ENCODE data around the gene PHF13.
"Not testable (repeated sequence)": the region's sequence is repeated elsewhere in the genome, so short reads cannot be mapped to it uniquely, and the experiment has no call there.

The PHF13 gene

GRCh38 chr1:6631058-6631457 lies 17.5 kb downstream of the PHF13 start:
- no peak for DNase-seq (ENCODE audit: low spot score)

DNA sequence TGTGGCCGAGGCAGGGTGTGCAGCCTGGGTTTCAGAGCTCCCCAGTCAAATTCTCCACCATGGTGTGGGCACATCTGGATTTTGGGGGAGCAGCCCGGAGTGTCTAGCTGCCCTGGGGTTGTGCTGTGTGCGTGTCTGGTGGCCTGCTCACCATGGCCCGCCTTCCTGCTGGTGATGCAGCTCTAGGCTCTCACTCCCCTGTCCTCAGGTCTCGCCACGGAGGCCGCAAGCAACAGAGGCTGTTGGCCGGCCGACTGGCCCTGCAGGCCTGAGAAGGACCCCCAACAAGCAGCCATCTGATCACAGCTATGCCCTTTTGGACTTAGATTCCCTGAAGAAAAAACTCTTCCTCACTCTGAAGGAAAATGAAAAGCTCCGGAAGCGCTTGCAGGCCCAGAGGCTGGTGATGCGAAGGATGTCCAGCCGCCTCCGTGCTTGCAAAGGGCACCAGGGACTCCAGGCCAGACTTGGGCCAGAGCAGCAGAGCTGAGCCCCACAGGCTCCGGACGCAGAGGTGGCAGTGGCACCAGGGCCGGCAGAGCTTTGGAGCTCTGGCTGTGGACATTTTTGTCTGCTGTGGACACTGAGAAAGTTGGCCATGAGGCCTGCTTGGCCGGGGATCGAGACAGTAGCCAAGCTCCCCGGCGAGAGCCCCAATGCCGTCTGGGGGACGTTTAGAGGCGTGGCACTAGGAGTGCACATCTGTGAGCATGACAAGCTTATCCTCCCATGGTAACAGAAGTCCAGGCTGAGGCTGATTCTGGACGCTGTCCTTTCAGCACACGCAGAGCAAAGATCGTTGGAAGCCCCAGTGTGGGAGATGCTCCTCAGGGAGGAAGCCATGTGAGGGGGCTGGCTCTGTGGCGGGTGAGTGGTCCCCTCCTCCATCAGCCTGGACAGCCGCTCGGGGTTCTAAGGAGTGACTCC lies 19.3 kb downstream of the PHF13 start:
- no peak for DNase-seq (ENCODE audit: low spot score)

- DNase-seq (ENCODE audit: low spot score), result peak; percentile 37
Observed at GRCh38 chr1:6634371-6635052, 21.0 kb downstream of the PHF13 start.

GRCh38 chr1:6635161-6635909 lies 21.8 kb downstream of the PHF13 start:
- DNase-seq (ENCODE audit: low spot score), result no peak

- DNase-seq (ENCODE audit: low spot score), result no peak
Observed at GRCh38 chr1:6635910-6636760, 22.6 kb downstream of the PHF13 start.

GRCh38 chr1:6636778-6637177 lies 23.2 kb downstream of the PHF13 start:
- DNase-seq (ENCODE audit: low spot score), result not testable (repeated sequence)

DNA sequence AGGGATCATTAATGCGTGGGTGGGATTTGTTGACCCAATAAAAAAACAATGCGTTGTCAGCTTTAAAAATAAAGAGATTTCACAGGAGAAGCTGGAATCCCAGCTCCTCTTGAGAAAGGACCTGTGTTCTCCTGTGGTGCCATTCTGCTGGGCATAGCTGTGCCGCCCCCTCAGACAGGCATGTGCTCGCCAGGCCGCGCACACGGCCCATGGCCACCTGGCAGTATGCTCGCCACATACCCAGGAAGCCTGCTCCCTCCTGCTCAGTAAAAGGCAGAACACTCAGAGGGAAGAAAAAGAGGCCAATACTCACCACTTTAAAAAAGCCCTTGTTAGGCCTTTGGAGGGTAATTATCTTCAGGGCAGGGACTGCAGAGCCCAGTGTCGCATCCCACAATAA lies 24.2 kb downstream of the PHF13 start:
- DNase-seq (ENCODE audit: low spot score), result no peak

GRCh38 chr1:6638226-6638625 lies 24.7 kb downstream of the PHF13 start:
- no peak for DNase-seq (ENCODE audit: low spot score)

DNA sequence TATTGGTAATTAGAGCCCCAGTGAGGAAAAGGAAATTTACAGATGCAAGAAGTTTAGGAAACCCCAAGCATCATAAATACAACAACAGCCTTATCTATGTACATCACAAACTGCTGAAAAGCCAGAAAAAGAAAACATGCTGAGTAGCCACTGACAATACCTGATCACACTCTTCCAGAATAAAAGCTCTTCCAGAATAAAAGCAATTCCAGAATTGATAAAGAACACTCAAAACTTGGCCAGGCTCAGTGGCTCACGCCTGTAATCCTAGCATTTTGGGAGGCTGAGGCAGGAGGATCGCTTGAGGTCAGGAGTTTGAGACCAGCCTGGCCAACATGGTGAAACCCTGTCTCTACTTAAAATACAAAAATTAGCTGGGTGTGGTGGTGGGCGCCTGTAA lies 27.3 kb downstream of the PHF13 start:
- DNase-seq (ENCODE audit: low spot score), result not testable (repeated sequence)

- no peak for DNase-seq (ENCODE audit: low spot score)
Observed at GRCh38 chr1:6645018-6645417, 31.5 kb downstream of the PHF13 start.

GRCh38 chr1:6646499-6647148 lies 33.1 kb downstream of the PHF13 start:
- peak; percentile 55 for DNase-seq (ENCODE audit: low spot score)

- no peak for DNase-seq (ENCODE audit: low spot score)
Observed at GRCh38 chr1:6648556-6648955, 35.0 kb downstream of the PHF13 start.

DNA sequence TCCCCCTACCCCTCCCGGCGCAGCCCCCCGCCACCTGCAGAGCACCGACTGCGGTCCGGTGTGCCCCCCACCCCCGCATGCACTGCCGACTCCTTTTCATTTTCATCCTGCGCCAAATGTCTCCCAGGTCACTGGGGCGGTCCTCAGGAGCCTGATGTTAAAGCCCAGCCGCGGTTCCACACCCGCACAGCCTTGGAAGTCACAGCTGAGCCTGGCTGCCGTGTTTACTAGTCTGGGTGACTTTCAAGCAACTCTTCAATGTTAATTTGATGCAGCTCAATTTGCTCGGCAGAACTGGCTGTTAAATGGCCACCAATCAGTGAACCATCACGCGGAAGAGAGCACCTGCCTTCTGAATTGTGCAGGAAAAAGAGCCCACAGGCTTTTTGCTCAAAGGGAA lies 38.4 kb downstream of the PHF13 start:
- DNase-seq (ENCODE audit: low spot score), result no peak

DNA sequence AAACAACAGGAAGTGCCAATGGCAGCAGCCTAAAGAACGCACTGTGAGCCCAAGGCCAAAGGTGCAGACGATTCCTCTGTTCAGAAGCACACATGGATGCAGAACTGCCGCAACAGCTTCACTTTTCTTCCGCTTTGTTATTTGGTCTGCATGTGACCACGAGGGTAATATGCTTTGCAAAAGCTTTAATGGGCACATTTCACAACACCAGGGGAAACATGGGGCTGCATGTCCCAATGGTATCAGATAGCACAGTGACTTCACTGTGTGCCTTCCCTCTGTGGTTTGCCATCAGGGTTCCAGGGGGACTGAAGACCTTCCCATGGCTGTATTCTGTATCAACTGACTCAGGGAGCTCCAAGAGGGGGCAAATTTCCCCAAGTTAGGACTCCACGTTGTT lies 39.5 kb downstream of the PHF13 start:
- DNase-seq (ENCODE audit: low spot score), result no peak

- no peak for DNase-seq (ENCODE audit: low spot score)
Observed at GRCh38 chr1:6653436-6654290, 40.1 kb downstream of the PHF13 start.

GRCh38 chr1:6657138-6657537 lies 43.6 kb downstream of the PHF13 start:
- no peak for DNase-seq (ENCODE audit: low spot score)

DNA sequence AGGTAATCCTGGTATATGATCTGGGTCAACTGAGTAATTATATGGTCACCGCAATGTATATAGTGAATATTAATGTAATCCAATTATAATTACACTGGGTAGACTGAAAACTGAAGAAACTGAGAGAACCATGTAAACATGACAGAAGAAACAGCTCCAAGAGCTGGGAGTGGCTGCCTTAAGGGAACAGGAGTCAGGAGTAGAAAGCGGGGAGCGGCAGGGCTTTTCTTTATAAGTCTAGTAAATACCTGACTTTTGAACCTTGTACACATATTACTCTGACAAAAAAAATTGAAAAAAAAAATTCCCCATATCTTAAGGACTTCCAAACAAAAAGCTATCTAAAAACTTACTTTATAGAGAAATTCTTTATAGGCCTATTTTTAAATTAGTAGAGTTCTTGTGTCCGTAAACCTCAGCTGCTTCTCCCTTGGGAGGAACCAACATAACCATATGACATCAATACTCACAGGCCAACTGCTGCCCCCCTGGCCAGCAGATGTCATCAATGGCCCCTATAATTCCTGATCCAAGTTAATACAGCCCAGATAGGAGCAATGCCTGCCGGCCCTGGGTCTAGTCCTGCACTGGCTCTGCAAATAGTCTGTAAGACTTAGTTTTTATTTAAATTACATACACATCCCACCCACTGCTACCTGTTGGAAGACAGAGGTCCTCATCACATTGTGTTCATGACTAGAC lies 45.0 kb downstream of the PHF13 start:
- no peak for DNase-seq (ENCODE audit: low spot score)

GRCh38 chr1:6660415-6661049 lies 47.0 kb downstream of the PHF13 start:
- no peak for DNase-seq (ENCODE audit: low spot score)

- not testable (repeated sequence) for DNase-seq (ENCODE audit: low spot score)
Observed at GRCh38 chr1:6662468-6662867, 48.9 kb downstream of the PHF13 start.
